Hepatic stellate cell (primary cell): ENCODE measurements around the gene NFATC2IP.
A peak's percentile ranks its signal among the peaks of the same experiment; 100 is the strongest.

ENCODE experiments used
- DNase-seq: peaks from one replicate; pipeline ENCODE4 v3.0.0; 2011; ENCODE audit warnings: low spot score

Gene NFATC2IP

GRCh38 chr16:28950648-28951409 lies at the start of gene NFATC2IP:
TSS of gene NFATC2IP (plus strand) at chr16:28950937. CDS start at chr16:28951012, 75 bp downstream.
- peak; percentile 100 for DNase-seq

DNA sequence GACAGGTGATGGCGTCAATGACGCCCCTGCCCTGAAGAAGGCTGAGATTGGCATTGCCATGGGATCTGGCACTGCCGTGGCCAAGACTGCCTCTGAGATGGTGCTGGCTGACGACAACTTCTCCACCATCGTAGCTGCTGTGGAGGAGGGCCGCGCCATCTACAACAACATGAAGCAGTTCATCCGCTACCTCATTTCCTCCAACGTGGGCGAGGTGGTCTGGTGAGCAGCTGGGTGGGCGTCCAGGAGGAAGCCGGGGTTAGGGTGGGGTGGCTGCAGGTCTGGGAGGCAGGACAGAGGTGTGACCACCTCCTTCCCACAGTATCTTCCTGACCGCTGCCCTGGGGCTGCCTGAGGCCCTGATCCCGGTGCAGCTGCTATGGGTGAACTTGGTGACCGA lies 48.9 kb upstream of the NFATC2IP start:
- no peak for DNase-seq

GRCh38 chr16:28902909-28903308 lies 47.8 kb upstream of the NFATC2IP start:
- DNase-seq, result no peak

GRCh38 chr16:28903344-28904042 lies 47.2 kb upstream of the NFATC2IP start:
- no peak for DNase-seq

DNA sequence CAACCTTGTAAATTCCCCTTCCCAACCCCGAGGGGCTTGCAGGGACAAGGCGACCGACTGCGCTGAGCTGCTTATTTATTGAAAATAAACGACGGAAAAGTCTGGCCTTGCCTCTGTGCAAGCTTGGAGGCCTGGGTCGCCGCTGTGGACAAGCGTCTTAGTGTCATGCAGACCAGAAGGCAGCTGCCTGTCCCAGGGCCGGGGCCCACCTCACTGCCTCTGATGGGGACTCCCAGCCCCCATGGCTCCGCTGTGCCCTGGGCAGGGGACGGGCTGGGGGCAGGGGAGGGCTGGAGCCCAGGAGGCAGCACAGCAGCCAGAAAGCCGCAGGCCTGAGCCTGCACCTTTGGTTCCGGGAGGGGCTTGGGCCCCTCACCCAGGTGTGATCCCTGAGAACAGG lies 46.4 kb upstream of the NFATC2IP start:
- DNase-seq, result no peak

- no peak for DNase-seq
Observed at GRCh38 chr16:28904828-28905227, 45.9 kb upstream of the NFATC2IP start.

DNA sequence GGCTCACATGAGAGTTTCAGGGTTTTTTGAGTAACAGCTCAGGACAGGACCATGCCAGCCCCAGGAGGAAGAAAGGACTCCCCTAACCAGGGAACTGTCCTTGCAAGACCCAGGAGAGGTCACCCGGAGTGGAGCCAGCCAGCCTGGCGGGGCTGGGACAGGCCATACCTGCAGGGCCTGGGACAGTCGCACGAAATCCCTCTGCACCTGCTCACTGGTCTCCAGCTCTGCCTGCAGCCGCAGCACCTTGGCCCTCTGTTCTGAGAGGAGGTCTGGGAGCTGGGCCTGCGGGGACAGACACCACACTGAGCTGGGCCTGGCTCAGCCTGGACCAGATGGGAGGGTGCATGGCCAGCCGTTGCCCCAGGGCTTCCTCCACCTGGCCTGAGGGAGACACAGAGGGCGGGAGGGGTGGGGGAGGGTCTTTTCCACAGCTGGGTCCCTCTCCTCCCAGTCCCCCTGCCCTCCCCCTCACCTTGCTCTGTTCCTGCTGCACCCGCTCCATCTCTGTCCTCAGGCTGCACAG lies 45.4 kb upstream of the NFATC2IP start:
- DNase-seq, result no peak

- DNase-seq, result no peak
Observed at GRCh38 chr16:28905800-28906372, 44.9 kb upstream of the NFATC2IP start.

DNA sequence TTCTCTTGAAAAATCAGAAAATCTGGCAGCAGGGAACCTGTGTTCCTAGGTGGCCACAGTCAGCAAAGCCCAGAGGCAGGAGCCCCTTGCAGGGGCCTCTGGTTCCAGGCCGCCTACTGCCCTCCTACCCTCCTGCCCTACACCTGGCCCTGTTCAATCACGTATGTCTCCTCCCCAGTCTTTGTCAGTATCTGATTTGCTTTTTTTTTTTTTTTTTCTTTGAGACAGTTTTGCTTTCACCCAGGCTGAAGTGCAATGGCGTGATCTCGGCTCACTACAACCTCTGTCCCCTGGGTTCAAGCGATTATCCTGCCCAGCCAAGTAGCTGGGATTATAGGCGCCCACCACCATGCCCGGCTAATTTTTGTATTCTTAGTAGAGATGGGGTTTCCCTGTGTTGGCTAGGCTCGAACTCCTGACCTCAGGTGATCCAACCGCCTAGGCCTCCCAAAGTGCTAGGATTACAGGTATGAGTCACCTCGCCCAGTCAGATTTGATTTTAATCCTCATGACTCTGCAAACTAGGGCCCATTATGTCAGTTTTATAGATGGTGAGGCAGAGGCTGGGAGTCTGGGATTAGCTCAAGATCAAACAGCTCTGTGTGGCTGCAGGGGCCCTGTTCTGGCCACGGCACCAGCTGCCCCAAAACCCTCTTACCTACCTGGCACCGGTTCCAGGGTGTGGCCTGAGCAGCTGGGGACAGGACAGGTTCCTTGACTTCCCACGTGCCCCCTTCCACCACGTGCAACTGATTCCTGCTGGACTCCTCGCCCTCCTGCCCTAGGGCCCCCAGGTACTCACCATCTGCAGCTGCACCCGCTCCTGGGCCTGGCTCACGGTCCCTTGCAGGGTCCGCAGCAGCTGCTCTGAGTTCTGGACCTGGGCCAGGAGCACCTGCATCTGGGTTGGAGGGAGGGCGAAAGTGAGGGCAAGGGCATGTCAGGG lies 40.4 kb upstream of the NFATC2IP start:
- no peak for DNase-seq

DNA sequence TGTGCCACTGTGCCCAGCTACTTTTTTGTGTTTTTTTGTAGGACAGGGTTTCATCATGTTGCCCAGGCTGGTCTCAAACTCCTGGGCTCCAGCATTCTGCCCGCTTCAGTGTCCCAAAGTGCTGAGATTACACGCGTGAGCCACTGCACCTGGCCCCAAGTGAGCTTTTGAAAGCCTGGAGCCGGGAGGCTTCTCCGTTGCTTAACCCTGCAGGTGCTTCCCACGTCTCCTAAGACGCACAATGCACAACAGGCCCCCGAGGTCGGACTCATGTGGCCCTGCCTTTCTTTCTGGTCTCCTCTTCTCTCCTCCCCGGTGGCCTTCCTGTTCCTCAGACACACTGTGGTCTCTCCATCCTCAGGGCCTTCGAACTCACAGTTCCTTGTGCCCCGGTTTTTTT lies 38.2 kb upstream of the NFATC2IP start:
- no peak for DNase-seq

- DNase-seq, result no peak
Observed at GRCh38 chr16:28913946-28914724, 36.6 kb upstream of the NFATC2IP start.

GRCh38 chr16:28915181-28915580 lies 35.6 kb upstream of the NFATC2IP start:
- DNase-seq, result peak; percentile 66

- no peak for DNase-seq
Observed at GRCh38 chr16:28917095-28917494, 33.6 kb upstream of the NFATC2IP start.

DNA sequence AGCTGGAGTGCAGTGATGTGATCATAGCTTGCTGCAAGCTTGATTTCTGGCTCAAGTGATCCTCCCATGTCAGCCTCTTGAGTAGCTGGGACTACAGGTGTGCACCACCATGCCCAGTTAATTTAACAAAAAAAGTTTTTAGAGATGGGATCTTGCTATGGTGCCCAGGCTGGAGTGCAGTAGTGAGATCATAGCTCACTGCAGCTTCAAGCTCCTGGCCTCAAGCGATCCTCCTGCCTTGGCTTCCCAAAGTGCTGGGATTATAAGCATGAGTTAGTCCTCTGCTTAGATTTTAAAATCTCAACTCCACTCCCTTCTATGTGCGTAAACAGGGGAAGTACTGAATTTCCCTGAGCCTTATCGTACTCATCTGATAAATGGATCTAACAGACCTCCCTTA lies 32.0 kb upstream of the NFATC2IP start:
- no peak for DNase-seq

- DNase-seq, result no peak
Observed at GRCh38 chr16:28923231-28923587, 27.5 kb upstream of the NFATC2IP start.

DNA sequence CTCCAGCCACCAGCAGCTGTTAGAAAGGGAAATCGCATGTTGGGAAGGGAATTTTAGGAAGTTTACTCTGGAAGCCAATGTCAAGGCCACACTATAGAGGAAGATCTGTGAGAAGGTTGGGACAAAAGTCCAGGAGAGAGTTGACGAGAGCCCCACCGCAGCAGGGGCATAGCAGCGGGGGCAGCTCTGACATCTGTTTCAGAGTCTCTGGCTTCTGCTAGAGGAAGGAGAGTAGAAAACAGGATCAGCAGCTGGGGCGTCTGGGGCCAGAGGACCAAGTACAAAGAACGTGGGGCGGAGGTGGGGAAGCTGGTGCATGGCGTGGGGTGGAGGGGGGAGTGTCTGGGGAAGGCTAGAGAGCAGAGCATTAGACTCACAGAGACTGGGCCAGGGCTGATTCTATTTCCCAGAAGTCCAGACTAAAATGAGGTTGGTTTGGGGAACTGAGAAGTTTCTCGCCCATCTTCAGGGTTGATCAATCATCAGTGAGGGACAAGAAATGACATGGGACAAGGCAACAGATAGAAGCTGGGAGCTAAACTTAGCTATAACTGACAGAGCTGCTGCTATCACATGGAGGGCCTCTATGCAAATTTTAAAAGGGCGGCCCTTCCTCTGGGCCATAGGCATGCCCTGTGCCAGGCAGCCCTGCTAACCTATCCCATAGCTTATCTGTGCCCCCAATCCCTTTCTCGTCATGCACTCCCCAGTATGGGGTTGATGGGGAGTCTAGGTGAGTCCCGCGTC lies 26.9 kb upstream of the NFATC2IP start:
- no peak for DNase-seq

- DNase-seq, result no peak
Observed at GRCh38 chr16:28924399-28924761, 26.4 kb upstream of the NFATC2IP start.

DNA sequence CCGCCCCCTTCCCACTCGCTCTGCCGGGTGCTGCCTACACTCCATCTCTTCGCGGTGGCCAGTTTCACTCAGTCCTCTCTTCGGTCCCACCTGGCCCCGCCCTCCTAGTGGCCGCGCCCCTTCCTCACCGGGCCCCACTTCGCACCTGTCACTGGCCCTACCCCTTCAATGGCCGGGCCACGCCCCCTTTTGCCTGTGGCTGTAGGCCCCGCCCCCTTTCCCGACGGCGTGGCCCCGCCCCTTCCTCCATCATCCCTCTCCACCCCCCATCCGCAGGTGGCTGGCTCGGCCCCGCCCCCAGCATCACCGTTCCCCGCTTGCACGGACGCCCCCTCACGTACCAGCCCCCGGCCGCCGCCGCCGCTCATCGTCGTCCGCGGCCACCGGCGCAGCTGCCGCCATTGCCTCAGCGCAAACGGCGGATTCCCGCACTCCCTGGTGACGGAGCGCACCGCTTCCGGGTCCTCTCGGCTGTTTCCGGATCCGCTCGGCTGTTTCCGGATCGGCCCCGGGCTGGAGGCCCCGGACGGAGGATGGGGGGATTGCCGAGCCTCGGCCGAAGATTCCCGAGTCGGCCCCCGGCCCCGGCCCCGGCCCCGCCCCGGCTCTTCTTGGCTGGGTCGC lies 25.9 kb upstream of the NFATC2IP start, which contains the start of gene RABEP2:
Gene RABEP2 (minus strand): TSS at position 477 of the 624 bp plus-strand sequence. CDS start 75 bp downstream, at position 402.
- DNase-seq, result peak; percentile 100

- peak; percentile 74 for DNase-seq
Observed at GRCh38 chr16:28925386-28926228, 25.1 kb upstream of the NFATC2IP start.
